Stimulated activated CD4-positive, alpha-beta T cell treated with anti-CD3 and anti-CD28 coated beads, Interleukin-4, amount 100 ng/mL, for 4 hours (primary cell): ENCODE measurements around the gene EXOC4.

Experiments used
- DNase-seq, 2 experiments: peaks; one replicate each; pipeline ENCODE4 v3.0.0-alpha.2; 2020

Gene EXOC4

DNA sequence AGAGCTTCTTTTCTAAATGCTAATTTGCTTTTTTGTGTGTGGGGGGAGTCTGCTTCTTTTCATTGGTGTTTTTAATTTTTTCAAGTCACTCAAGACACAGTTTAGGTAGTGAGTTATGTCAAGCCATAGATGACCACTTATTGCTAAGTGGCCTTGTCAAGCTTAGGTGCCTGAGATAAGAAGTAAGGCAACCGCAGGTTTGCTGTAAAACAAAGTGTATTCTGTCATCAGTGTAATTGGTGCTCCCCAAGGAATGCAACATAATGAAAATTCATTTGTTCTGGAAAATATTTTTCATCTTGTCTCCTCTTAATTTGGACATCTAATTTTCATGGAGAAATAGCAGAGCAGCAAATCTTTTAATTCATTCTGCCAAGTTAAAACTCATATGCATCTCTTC lies 249.6 kb downstream of the EXOC4 start:
- no peak for DNase-seq

DNA sequence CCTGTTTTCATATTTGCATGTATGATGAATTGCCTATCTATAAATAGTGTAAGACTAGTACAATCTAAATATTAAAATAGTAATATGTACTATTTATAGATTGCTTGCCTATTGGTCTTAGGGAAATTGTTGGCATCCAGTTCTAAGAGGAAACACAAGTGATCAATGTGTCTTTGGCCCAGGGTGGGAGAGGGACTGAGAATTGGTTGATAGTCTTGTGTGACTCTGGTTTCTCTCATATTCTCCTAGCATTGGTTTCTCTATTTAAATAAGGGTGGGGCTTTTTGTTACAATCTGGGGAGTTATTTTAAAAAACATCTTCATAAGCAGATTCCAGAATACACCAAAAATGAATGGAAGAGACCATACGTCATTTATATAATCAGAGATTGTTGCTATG lies 250.1 kb downstream of the EXOC4 start:
- no peak for DNase-seq

DNA sequence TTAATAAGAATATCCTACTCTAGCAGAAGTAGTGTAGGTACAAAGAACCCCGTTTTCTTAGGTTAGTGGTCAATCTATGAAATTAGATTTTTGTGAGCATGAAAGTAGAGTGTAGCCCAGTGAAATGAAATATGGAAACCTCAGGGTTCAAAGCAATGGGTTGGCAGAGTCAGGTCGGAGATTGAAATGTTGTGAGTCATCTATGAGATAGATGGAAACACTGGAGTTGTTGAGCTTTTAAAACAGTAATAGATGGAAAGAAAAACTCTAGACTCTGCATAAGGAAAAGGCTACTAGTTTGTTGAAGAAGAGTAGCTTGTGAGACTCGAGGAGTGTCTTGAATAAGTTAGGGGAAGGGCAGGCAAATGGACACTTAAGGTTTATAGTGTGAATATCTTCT lies 251.9 kb downstream of the EXOC4 start:
- no peak for DNase-seq

DNA sequence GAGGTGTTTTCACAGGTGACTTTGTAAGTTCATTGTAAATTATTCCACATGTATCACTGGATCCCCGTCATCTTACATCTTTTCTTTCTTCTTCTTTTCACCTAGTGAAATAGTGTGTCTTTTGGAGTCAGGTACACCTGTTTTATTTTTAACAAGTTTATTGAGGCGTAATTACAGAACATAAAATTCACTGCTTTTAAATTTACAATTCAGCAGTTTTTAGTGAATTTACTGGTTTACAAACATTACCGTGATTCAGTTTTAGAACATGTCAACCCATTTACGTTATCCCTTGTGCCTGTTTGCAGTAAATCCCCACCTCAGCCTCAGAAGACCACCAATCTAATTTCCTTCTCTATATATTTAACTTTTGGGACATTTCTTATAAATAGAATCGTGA lies 256.9 kb downstream of the EXOC4 start:
- DNase-seq, result no peak

DNA sequence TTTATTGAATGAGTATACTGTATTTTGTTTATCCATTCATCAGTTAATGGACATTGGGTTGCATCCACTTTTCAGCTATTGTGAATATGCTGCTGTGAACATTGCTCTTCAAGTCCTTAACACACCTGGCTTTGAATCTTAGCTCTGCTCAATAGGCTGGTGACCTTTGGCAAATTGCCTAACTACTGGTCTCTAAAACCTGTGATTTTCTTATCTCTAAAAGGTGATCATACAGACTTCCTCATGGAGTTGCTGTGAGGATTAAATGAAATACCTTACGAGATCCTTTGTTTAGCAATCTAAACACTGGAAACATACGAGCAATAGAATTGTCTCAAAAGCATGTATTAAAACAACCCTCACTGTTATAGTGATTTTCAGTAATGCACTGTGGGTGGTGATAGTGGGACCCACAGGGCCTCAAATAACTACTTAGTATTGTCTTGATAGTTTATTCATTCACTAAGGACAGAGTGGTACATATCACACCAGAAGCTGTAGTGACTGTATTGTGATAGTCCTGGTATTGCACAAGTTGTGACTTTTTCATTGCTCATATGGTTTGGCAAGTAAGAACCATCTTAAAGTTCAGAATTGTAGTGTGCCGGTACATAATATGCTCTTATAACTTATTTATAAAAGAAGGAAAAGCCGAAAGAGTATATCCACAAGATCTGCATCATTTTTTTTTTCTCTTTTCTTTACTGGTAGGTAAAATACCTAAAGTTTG lies 257.6 kb downstream of the EXOC4 start:
- DNase-seq, result no peak

DNA sequence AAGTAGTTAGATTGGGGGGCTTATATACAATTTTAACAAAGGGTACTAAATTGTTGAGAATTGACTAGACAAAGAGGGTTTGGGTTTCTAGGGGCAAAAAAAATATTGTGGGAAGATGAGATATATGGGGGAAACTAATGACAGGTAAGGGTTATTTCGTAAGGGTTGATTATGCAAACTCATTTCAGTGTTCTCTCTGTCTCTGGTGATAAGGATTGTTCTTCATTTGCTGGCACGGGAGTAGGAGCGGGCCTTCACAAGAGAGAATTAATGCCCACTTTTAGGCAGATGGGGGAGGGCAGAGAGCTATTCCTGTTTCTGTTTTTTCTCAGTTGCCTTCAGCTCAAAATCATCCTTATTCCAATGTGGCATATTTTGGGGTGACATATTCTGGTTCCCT lies 258.4 kb downstream of the EXOC4 start:
- DNase-seq, result no peak

DNA sequence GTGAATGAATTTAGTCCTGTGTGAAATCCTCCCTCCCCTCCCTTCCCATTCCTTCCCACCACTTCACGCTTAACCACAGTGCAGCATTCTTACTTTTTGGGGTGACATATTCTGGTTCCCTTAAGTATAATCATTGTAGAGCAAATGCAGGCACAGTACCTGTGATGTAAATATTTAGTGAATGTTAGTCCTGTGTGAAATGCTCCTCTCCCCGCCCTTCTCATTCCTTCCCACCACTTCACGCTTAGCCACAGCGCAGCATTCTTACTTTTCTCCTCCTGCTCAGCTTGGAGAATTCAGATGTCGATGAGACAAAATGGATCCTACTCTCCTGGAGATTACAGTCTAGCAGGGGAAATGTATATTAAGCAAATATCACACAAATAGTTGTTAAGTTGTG lies 258.8 kb downstream of the EXOC4 start:
- DNase-seq, result no peak

DNA sequence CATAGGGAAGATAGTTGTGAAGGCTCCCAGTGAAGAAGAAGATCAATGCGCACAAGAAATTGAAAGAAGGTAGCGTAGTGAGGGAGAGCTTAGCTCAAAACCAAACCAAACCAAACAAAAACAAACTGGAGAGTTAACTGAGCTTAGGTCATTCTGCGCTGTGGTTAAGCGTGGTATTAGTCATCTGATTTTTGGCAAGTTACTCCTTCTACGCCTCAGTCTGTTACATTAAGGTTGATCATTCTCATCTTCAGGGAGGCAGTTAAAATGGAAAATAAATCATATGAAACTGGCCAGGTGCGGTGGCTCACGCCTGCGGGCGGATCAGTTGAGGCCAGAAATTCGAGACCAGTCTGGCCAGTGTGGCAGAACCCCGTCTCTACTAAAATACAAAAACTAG lies 259.7 kb downstream of the EXOC4 start:
- no peak for DNase-seq

DNA sequence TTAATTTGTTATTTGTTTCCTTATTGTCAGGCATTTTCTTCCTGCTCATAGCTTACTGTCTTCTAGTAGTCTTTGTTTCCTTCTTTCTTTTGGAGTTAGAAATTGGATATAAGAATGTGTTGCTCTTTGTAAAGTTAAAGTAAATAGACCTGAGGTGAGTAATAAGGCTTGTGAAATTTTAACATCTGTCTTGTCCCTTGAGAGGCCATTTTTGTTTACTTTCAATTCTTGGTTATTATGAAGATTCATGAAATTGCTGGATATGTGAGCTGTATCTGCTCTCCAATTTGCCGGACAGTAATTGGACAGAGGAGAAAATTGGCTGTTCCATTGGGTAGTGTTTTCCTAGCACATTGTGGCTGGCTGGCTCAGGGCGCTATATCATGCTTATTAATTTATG lies 260.7 kb downstream of the EXOC4 start:
- DNase-seq, result no peak

DNA sequence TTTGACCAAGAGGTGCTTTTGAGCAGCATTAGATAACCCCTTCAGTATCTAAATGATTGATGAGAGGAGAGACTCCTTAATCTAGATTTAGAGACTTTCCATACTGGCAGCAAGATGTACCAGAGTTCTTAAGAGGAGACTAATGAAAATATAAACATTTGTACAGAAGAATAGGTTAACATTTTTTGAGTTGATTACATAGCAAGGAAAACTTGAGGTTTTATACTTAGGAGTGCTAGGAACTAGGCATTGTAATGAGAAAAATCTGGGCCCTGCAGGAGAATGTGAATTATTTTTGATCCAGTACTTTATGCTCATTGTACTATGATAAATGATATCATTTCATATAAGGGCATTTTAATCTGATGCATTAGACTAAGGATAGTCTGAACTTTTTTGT lies 261.7 kb downstream of the EXOC4 start:
- DNase-seq, result no peak

DNA sequence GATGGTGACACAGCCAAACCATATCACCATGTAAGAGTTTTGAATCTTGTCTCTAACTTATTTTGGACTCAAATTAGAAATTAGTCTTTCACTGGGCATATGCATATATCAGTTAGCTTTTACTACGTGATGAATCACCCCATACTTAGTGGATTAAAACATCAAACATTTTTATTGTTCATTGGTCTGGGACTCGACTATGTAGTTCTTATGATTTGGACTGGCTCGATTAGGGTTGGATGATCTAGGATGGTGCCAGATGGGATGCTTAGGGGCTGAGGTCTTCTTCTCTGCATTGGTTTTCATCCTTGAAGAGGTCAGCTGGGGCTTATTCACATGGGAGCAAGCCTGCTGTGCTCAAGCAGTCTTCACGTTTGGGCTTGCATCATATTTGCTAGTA lies 264.9 kb downstream of the EXOC4 start:
- DNase-seq, result no peak

DNA sequence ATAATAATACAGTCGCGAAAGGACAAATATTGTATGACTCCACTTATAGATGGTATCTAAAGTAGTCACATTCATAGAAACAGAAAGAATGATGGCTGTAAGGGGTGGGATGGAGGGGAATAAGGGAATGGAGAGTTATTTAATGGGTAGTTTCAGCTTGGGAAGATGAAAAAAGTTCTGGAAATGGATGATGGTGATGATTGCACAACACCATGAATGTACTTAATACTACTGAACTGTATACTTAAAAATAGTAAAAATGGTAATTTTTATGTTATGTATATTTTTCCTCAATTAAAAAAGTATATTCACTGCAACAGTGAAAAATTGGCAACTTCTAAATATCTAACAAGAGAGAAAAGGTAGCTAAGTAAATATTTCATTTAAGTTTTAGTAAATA lies 265.8 kb downstream of the EXOC4 start:
- no peak for DNase-seq

DNA sequence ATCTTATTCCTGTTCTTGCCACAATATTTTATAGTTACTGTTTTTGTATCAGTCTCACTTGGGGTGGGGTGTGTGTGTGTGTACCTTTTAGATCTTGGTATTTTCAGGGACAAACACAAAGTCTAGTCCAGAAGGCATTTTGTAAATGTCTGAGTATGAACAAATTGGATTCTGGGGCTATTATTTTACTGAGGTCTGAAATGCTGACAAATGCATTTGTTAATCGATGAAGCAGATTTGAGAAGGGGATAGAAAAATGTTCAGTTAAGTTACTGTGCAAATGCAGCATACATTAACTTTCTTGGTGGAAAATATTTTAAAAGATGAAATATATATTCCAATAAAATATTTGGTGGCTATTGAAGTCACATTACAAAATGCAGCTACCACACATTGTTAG lies 267.4 kb downstream of the EXOC4 start:
- no peak for DNase-seq

DNA sequence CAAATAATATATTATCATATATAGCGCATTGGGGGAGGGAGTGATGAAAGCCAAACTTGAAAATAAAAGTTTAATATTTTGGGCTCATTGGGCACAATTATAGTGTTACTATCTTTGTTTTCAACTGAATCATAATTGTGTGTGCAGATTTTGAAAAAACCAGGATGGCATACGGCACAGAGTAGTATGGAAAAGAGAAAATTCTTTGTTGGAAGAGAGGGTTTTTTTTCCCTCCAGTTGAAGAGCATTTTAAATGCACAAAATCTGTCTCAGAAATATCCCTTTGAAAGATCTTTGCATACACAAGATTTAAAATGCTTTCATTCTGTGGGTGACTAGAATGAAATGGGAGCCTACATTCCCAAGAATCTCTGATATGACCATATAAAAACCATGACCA lies 269.6 kb downstream of the EXOC4 start:
- DNase-seq, result no peak

DNA sequence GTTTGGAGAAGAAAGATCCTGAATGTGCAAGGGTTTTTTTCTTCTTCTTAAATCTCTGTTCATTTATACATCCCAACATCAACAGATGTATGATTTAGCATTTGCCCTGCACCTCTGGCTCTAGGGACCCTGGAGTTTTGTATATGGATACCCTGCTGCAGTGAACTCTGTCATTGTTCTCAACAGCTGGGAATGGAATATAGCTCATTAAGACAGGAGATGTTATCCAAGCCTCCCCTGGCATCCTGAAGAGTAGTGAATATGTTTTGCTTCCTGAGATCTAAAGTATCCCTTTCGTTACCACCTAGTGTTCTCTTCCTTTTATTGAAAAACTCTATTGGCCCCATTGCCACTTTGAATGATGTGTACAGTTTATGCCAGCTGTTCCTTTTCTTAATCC lies 275.9 kb downstream of the EXOC4 start:
- no peak for DNase-seq

DNA sequence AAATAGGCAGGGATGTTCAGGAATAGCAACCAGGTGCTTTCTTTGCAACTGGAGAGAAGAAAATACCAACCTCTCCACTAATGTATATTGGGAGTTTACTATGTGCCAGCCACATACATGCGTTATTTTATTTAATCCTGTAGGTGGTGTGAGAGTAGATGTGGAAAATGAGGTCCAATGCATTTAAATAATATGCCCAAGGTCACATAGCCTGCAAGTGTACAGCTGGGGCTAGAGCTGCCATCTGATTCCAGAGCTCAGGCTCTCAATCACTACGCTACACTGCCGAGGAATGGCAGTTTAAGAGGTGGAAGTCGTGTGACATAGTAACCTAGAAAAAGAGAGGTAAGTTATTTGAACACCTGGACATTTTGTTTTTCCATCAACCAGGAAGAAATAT lies 277.0 kb downstream of the EXOC4 start:
- no peak for DNase-seq

DNA sequence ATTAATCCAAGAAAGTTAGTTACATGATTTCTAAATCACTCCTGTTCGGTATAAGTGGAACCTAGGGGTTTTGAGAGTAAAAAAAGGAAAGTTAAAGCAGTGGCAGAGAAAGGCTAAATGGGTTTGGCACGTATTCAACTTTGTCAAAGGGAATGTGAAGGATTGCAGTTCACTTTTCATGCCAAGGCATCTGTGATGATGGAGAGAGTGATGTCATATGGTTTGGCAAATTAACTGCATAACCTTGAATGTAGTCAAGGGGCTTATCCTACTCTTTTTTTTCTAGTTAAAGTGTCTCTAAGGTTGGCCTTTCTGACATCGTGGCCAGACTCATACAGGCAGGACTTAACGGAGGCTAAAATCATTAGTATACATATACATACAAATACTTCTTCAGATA lies 277.8 kb downstream of the EXOC4 start:
- no peak for DNase-seq

DNA sequence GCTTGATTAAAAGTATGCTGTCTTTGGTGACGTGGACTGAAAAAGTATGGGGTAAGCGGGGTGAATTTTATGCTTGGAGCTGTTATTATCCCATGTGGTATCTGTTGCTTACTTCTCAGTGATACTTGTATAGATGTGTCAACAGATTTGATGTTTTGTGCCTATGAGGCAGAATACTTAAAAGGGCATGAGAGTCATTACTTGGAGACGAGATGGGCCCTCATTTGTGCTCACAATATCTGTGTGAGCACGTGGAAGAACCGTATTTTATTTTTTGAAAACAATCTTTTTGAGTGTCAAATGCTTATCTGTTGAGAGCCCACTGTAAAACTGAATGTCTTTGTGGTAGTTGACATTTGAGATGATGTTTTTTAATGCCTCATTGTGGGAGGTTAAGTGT lies 281.9 kb downstream of the EXOC4 start:
- DNase-seq, result no peak

DNA sequence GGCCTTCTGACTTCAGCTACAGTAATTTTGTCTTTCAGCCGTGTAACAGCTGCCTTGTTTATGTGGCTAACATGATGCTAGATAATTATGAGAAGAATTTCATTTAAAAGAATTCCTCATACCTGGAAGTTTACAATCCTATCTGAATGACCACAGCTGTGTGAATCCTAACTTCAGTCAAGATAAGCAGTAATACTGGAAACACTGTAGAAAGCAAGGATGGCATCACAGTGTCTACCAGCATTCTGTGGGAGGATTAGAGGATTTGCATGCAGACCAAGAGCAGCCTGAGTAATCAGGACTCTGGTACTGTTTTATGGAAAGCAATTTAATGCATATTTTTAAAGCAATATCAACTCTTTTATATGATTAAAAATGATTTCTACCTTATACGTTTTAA lies 282.4 kb downstream of the EXOC4 start:
- DNase-seq, result no peak

DNA sequence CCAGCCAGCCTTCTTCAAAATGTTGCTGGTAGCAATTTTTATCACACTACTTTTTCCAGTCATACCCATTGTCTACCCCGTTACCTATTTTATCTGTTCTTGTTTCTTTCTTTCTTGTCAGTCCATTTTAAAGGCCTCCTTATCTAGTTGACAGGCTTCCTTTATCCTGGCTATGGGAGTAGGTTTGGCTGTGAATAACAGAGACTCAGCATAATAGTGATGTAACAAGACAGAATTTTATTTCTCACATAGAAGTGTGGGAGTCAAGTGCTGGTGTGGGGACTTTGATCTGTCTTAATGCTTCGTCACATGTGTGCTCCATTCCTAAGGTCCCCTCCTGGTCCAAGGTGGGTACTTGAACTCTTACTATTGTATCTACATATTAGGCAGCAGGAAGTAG lies 283.6 kb downstream of the EXOC4 start:
- no peak for DNase-seq

DNA sequence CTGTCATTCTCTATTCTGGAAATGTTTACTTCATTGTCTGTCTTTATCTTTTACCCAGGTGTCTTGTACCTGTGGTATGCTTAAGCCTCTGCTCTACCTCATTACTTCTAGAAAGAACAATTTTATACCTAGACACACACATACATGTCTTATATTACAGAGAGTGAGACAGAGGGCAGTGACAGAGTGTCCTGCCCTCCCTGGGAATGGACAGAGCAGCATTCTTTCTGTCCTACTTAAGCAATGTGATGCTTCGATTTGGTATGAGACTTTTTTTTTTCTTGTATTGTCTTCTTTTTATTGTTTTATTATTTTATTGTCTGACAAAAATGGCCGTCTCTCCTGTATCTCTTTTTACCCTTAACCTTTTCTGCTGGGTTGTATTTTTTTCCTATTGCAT lies 286.1 kb downstream of the EXOC4 start:
- DNase-seq, result no peak

DNA sequence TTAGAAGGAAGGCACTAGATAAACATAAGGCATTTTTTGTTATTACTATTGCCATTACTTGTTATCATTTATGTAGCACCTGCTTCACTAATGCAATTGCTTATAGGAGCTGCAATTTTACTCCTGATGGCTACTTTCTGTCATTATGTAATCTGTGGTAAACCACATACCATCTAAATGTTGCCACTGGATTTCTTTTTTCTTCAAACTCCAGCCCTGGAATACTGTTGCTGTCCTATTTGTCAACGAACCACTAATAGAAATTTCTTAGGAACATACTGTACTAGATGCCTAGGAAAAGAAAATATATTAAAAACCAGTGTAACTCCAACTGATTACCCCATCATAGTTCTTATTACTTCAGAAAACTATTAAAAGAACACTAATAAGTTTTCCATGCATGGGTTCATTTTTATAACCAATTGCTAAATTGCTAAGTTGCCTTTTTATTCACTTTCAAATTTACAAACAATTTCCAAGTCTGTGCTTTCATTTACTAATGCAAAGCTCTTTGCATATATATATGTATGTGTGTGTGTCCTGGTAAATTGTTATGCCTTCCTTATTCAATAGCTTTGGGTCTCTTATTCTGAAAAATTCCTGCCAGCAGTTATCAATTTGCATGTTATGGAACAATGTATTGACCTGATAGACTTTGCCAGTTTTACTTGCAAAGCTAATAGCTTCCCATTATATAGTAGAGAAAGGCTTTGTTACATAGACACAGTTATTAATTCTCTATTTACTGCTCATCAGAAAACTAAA lies 287.4 kb downstream of the EXOC4 start:
- DNase-seq, result no peak

DNA sequence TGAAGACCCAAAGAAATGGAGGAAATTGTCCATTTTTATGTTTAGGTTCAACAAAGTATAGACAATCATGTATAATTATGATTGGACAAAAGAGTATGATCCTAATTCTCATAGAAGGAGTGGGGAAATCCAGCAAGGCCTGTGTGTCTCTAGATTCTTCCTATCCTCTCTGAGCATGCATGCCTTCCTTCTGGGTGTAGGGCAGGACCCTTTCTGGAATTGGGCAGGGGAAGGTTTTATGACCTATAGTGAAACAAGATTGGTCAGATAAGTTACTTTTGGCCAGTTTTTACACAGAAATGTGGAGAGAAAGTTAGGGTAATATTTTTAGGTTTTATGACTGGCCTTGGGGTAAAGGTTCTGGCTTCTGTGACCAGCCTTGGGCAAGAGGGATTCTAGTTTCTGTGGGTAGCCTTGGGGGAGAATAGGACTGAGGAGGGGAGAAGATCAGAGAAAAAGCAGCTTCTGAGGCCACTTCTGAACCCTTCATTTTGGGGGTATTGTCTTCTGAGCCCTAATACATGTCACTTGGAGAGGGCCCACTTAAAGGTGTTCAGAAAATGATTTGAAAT lies 289.4 kb downstream of the EXOC4 start:
- no peak for DNase-seq

DNA sequence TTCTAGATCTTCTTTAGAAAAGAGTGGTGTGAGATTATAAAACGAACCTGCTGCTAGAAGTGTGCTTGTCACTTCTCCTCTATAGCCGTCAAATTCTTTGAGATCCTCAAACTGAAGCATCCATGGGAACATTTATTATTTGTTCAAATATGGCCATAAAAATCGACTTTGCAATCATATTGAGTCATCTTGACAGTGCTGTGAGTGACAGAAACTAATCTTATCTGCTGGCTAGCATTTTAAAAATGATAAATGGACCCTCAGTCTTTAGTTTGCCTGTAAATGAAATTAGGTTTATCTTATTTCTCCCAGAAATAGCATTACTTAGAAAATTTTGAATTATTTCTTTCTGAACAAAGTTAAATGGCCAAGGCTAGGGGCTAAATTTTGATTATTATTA lies 290.8 kb downstream of the EXOC4 start:
- DNase-seq, result no peak

DNA sequence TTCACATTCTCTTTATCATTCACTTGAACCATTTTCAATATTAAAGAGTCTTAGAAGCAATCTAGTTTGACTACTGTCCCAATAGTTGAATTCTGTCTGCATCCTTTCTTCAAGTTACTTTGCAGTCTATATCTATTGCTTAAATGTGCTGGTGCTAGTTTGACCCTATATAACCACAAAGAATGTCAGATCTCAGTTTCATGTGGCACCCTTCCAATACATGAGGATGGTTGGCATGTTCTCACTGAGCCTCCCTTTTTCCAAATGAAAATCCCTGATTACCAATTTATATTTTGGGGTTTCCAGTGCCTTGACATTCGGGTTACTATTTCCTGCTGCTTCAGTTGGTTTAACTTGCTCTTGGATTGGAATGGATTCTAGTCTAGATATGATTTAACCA lies 292.7 kb downstream of the EXOC4 start:
- DNase-seq, result no peak
